Fibroblast of mammary gland (primary cell): Measurements from ENCODE around the gene RIC1.

Experiments
- DNase-seq: peaks from one replicate; pipeline ENCODE4 v3.0.0-alpha.2; 2010; ENCODE audit warnings: low read depth
- H3K4me3 ChIP-seq: 2 replicates; pipeline ENCODE4 v1.5.1; 2011; ENCODE audit warnings: low read depth, mild to moderate bottlenecking, low read length, moderate library complexity; ENCODE audit not compliant: control insufficient read depth
- CTCF ChIP-seq: conservative IDR thresholded peaks from 2 replicates; pipeline ENCODE4 v1.5.1; 2011; ENCODE audit warnings: low read depth, low read length, inconsistent platforms; ENCODE audit not compliant: control insufficient read depth, insufficient read depth

RIC1 gene

GRCh38 chr9:5743109-5743508 is 114.2 kb downstream of the RIC1 start:
- no peak overlapping the region for H3K4me3 ChIP-seq
- no peak for TF ChIP-seq CTCF
- DNase-seq: no peak

GRCh38 chr9:5748438-5748837 is 119.5 kb downstream of the RIC1 start:
- no peak for TF ChIP-seq CTCF
- H3K4me3 ChIP-seq: no peak overlapping the region
- DNase-seq: no peak

- DNase-seq: no peak
Observed at GRCh38 chr9:5749306-5749705, 120.4 kb downstream of the RIC1 start.

GRCh38 chr9:5750569-5750968 is 121.7 kb downstream of the RIC1 start:
- TF ChIP-seq CTCF: no peak
- no peak overlapping the region for H3K4me3 ChIP-seq
- no peak for DNase-seq

More at GRCh38 chr9:5749306-5749705, 120.4 kb downstream of the RIC1 start:
- no peak overlapping the region for H3K4me3 ChIP-seq
- no peak for TF ChIP-seq CTCF

GRCh38 chr9:5756633-5757032 is 127.7 kb downstream of the RIC1 start:
- H3K4me3 ChIP-seq: no peak overlapping the region
- TF ChIP-seq CTCF: no peak
- no peak for DNase-seq

- no peak for DNase-seq
Observed at GRCh38 chr9:5760338-5760737, 131.4 kb downstream of the RIC1 start.

More at GRCh38 chr9:5760338-5760737, 131.4 kb downstream of the RIC1 start:
- no peak overlapping the region for H3K4me3 ChIP-seq
- no peak for TF ChIP-seq CTCF
